ENCODE data around the gene SMIM45. TPM values are rescaled to one million over a fixed set of nuclear protein-coding genes. Genes with fewer than 3 reads are reported as not detected.

SMIM45 gene

Other genes starting within 250 kb of the SMIM45 start
- 1 to 10 TPM; 6.5 to 9.6 (median 8.2) TPM for gene CCDC134, start 151.5 kb upstream of the SMIM45 start, total RNA-seq
- 100 to 1,000 TPM in 3 of 4 donors, 10 to 100 TPM in 1; 73.5 to 157 (median 129) TPM for gene SREBF2, start 119.0 kb upstream of the SMIM45 start, total RNA-seq
- 1 to 10 TPM in 1 of 4 donors, not detected in 3; 3.3 TPM for gene SHISA8, start 37.1 kb upstream of the SMIM45 start, total RNA-seq
- gene TNFRSF13C, start 25.3 kb upstream of the SMIM45 start, total RNA-seq = under 1 TPM in 1 of 4 donors, not detected in 3; under 0.01 TPM
- 1 to 10 TPM in 2 of 4 donors, not detected in 2; 5.0 to 5.1 TPM for gene CENPM, start 5.0 kb upstream of the SMIM45 start, total RNA-seq
- gene SEPTIN3, start 17.3 kb downstream of the SMIM45 start, total RNA-seq = 10 to 100 TPM; 24.3 to 37.9 (median 32.8) TPM
- gene WBP2NL, start 46.6 kb downstream of the SMIM45 start, total RNA-seq = 1 to 10 TPM; 3.0 to 6.8 (median 3.5) TPM
- gene NAGA, start 118.7 kb downstream of the SMIM45 start, total RNA-seq = 10 to 100 TPM; 19.9 to 32.9 (median 30.0) TPM
- gene PHETA2, start 122.1 kb downstream of the SMIM45 start, total RNA-seq = 10 to 100 TPM; 13.5 to 21.8 (median 16.0) TPM
- 10 to 100 TPM; 14.1 to 61.8 (median 21.5) TPM for gene SMDT1, start 127.5 kb downstream of the SMIM45 start, total RNA-seq
- gene NDUFA6, start 138.6 kb downstream of the SMIM45 start, total RNA-seq = 10 to 100 TPM; 28.2 to 54.6 (median 44.9) TPM
- 1 to 10 TPM in 1 of 4 donors, under 1 TPM in 3; 0.30 to 1.1 (median 0.61) TPM for gene CYP2D6, start 178.7 kb downstream of the SMIM45 start, total RNA-seq